ENCODE results near the gene UFSP1.
"Not testable (repeated sequence)": the region's sequence is repeated elsewhere in the genome, so short reads cannot be mapped to it uniquely, and the experiment has no call there.

UFSP1 gene

GRCh38 chr7:100888988-100889750 is at the start of gene UFSP1:
TSS of gene UFSP1 (minus strand) at chr7:100889715. CDS start at chr7:100889271, 444 bp downstream.
- DNase-seq (ENCODE audit: low read depth in 3 of 3): no peak

GRCh38 chr7:100936167-100936566 is 46.7 kb upstream of the UFSP1 start:
- not testable (repeated sequence) for DNase-seq (ENCODE audit: low read depth in 3 of 3)

- not testable (repeated sequence) for DNase-seq (ENCODE audit: low read depth in 3 of 3)
These were observed 45.9 kb upstream of the UFSP1 start for GRCh38 chr7:100935381-100935780.

- no peak for DNase-seq (ENCODE audit: low read depth in 3 of 3)
These were observed 44.2 kb upstream of the UFSP1 start for GRCh38 chr7:100933734-100934133.

- no peak for DNase-seq (ENCODE audit: low read depth in 3 of 3)
These were observed 40.3 kb upstream of the UFSP1 start for GRCh38 chr7:100929808-100930174.

- DNase-seq (ENCODE audit: low read depth in 3 of 3): not testable (repeated sequence)
These were observed 34.1 kb upstream of the UFSP1 start for GRCh38 chr7:100923616-100924015.

- DNase-seq (ENCODE audit: low read depth in 3 of 3): no peak
These were observed 31.5 kb upstream of the UFSP1 start for GRCh38 chr7:100921039-100921438.

GRCh38 chr7:100919779-100920437 is 30.4 kb upstream of the UFSP1 start:
- not testable (repeated sequence) for DNase-seq (ENCODE audit: low read depth in 3 of 3)

GRCh38 chr7:100919335-100919734 is 29.8 kb upstream of the UFSP1 start:
- not testable (repeated sequence) for DNase-seq (ENCODE audit: low read depth in 3 of 3)

GRCh38 chr7:100914879-100915447 is 25.4 kb upstream of the UFSP1 start:
- no peak for DNase-seq (ENCODE audit: low read depth in 3 of 3)

- DNase-seq (ENCODE audit: low read depth in 3 of 3): no peak
These were observed 24.8 kb upstream of the UFSP1 start for GRCh38 chr7:100914208-100914878.

GRCh38 chr7:100911484-100911883 is 22.0 kb upstream of the UFSP1 start:
- no peak for DNase-seq (ENCODE audit: low read depth in 3 of 3)

- DNase-seq (ENCODE audit: low read depth in 3 of 3): not testable (repeated sequence)
These were observed 20.9 kb upstream of the UFSP1 start for GRCh38 chr7:100910443-100910842.

GRCh38 chr7:100908512-100908911 is 19.0 kb upstream of the UFSP1 start:
- DNase-seq (ENCODE audit: low read depth in 3 of 3): no peak

GRCh38 chr7:100902638-100903037 is 13.1 kb upstream of the UFSP1 start:
- DNase-seq (ENCODE audit: low read depth in 3 of 3): no peak

GRCh38 chr7:100901921-100902332 is 12.4 kb upstream of the UFSP1 start:
- no peak for DNase-seq (ENCODE audit: low read depth in 3 of 3)

GRCh38 chr7:100900978-100901377 is 11.5 kb upstream of the UFSP1 start:
- no peak for DNase-seq (ENCODE audit: low read depth in 3 of 3)

GRCh38 chr7:100899432-100899831 is 9.9 kb upstream of the UFSP1 start:
- no peak for DNase-seq (ENCODE audit: low read depth in 3 of 3)

GRCh38 chr7:100897772-100898454 is 8.4 kb upstream of the UFSP1 start:
- no peak for DNase-seq (ENCODE audit: low read depth in 3 of 3)

- DNase-seq (ENCODE audit: low read depth in 3 of 3): peak in 2 of 3 experiments; percentile 55 to 58
These were observed 7.5 kb upstream of the UFSP1 start for GRCh38 chr7:100896732-100897608.
